Stomach (tissue), 9 donors: ENCODE data around the gene TECPR2. TPM values are rescaled to one million over a fixed set of nuclear protein-coding genes. Genes with fewer than 3 reads are reported as not detected.
A peak's percentile ranks its signal among the peaks of the same experiment; 100 is the strongest.

Source experiments
- DNase-seq, 2 donors: peaks; one replicate each; pipeline versions ENCODE4 v3.0.0 to v3.0.0-alpha.2; 2013 to 2019
- H3K27ac ChIP-seq, 5 donors: fragments of 200-600 bp in 4 of 5; sonication (generic) in 4 of 5; one replicate each; pipeline ENCODE4 v1.5.1; 2013 to 2019; ENCODE audit warnings: mild to moderate bottlenecking in 1 of 5, moderate library complexity in 1 of 5
- H3K27me3 ChIP-seq, 3 donors: fragments of 200-600 bp; sonication (generic); one replicate each; pipeline ENCODE4 v1.5.1; 2017 to 2019; ENCODE audit warnings: mixed run types in 1 of 3
- H3K36me3 ChIP-seq, 4 donors: fragments of 200-600 bp; sonication (generic); 1 replicate in 3 of 4; 2 replicates in 1 of 4; pipeline ENCODE4 v1.5.1; 2016 to 2019
- H3K4me1 ChIP-seq, 4 donors: fragments of 200-600 bp; sonication (generic); one replicate each; pipeline ENCODE4 v1.5.1; 2016 to 2019
- H3K4me3 ChIP-seq, 4 donors: fragments of 200-600 bp; sonication (generic) in 3 of 4; one replicate each; pipeline ENCODE4 v1.5.1; 2016 to 2019; ENCODE audit warnings: mild to moderate bottlenecking in 1 of 4
- H3K9me3 ChIP-seq, 4 donors: fragments of 200-600 bp; sonication (generic); one replicate each; pipeline ENCODE4 v1.5.1; 2016 to 2019
- CTCF ChIP-seq, 7 experiments: fragments of 450-650 bp in 4 of 7; fragments of 200-600 bp in 3 of 7; sonication (generic) in 3 of 7; IDR thresholded peaks; one replicate each; pipeline ENCODE4 v1.5.1; 2016 to 2019; ENCODE audit warnings: antibody characterized with exemption in 7 of 7, control low read depth in 2 of 7, mild to moderate bottlenecking in 1 of 7
- EP300 ChIP-seq: sonication (generic); formaldehyde crosslinking; IDR thresholded peaks from one replicate; pipeline ENCODE4 v1.6.1; 2017; ENCODE audit warnings: antibody characterized with exemption
- POLR2A ChIP-seq, 4 donors: fragments of 450-650 bp; IDR thresholded peaks; one replicate each; pipeline ENCODE4 v1.6.1; 2016; ENCODE audit warnings: antibody characterized with exemption in 4 of 4, control low read depth in 2 of 4, mild to moderate bottlenecking in 1 of 4, moderate library complexity in 1 of 4
- POLR2AphosphoS5 ChIP-seq, 3 donors: sonication (generic); formaldehyde crosslinking; IDR thresholded peaks; one replicate each; pipeline ENCODE4 v1.6.1; 2016; ENCODE audit warnings: antibody characterized with exemption in 3 of 3
- WGBS, 5 donors: extraction: QIAGEN DNeasy Blood & Tissue Kit in 3 of 5; methylation state at CpG; one replicate each; pipeline versions ENCODE4 v1.1.5 to v1.1.7; 2013 to 2018; 5-methylcytosine and 5-hydroxymethylcytosine counted together
- intact Hi-C: fragments of 100-400 bp; cut with DNase I; formaldehyde crosslinking; loops from one replicate; pipeline ENCODE4 v1.15.1; 2023; ENCODE audit warnings: low total_unique reads
- polyA plus RNA-seq, 3 donors: library from polyadenylated mRNA; stranded (reverse); fragments of 200-250 nt; gene quantifications; one replicate each; pipeline ENCODE4 v1.2.3, GENCODE V29; 2013
- total RNA-seq, 5 donors: library from RNA; depleted of rRNA; stranded (reverse); fragments of >200 nt; gene quantifications; one replicate each; pipeline versions ENCODE4 v1.1.0 to v1.2.3, GENCODE V29; 2014 to 2016
- donor health status: healthy with polysubstance abuse.
- donor health status: Bipolar disorder and iron deficiency.
- donor health status: healthy.

Gene TECPR2
- total and polyA plus RNA-seq, 8 donors, result 2.6 to 110 (median 11.1) TPM

- no peaks in the 10 kb centered on the region for H3K36me3 ChIP-seq
- peaks cover 0 to 21% (median under 1%) of the 10 kb centered on the region in 4 donors for H3K4me1 ChIP-seq
- no peak for TF ChIP-seq POLR2A (IDR thresholded peaks at IDR 0.05)
- peak in 1 of 3 donors; percentile 4 for TF ChIP-seq POLR2AphosphoS5 (IDR thresholded peaks at IDR 0.05)
- no peak for TF ChIP-seq EP300
- WGBS, 5 donors, result 34 to 46% (median 40%) methylated on average over 13 of the region's 13 CpGs
- no peaks in the 10 kb centered on the region for H3K27me3 ChIP-seq
- no peaks in the 10 kb centered on the region for H3K9me3 ChIP-seq
- peak overlapping the region; percentile 37 to 80 (median 75) for H3K27ac ChIP-seq
- peak in 1 of 2 donors; percentile 51 for DNase-seq
- no peak overlapping the region for H3K4me3 ChIP-seq
- intact Hi-C loops, result no loop called here
Measured at GRCh38 chr14:102530828-102531478, 168.2 kb downstream of the TECPR2 start.

- intact Hi-C loops, result no loop called here
- H3K27ac ChIP-seq, result peak overlapping the region in 2 of 5 donors; percentile 31 to 75
Measured at GRCh38 chr14:102532204-102532658, 169.5 kb downstream of the TECPR2 start.

GRCh38 chr14:102537981-102538601, 175.3 kb downstream of the TECPR2 start:
- DNase-seq, result no peak
- no peak overlapping the region for H3K4me3 ChIP-seq
- peaks cover 0 to 22% (median 0%) of the 10 kb centered on the region in 3 donors for H3K27me3 ChIP-seq
- intact Hi-C loops, result no loop called here
- WGBS, 5 donors, result 79 to 82% (median 81%) methylated on average over 7 to 15 of the region's 15 CpGs
- peaks cover 0 to 10% (median 7%) of the 10 kb centered on the region in 4 donors for H3K4me1 ChIP-seq
- no peaks in the 10 kb centered on the region for H3K9me3 ChIP-seq
- no peaks in the 10 kb centered on the region for H3K36me3 ChIP-seq
- TF ChIP-seq CTCF (IDR thresholded peaks at IDR 0.05) (no peak), POLR2AphosphoS5 (IDR thresholded peaks at IDR 0.05) (no peak), EP300 (no peak), POLR2A (IDR thresholded peaks at IDR 0.05) (no peak)
- H3K27ac ChIP-seq, result no peak overlapping the region

More at GRCh38 chr14:102532204-102532658, 169.5 kb downstream of the TECPR2 start:
- Histone ChIP-seq H3K9me3 (no peaks in the 10 kb centered on the region), H3K27me3 (no peaks in the 10 kb centered on the region), H3K4me3 (no peak overlapping the region), H3K36me3 (no peaks in the 10 kb centered on the region), H3K4me1 (peaks cover 0 to 19% (median 0%) of the 10 kb centered on the region in 4 donors)
- no peak for DNase-seq
- 56 to 77% (median 73%) methylated on average over 2 to 3 of the region's 3 CpGs for WGBS, 5 donors
- TF ChIP-seq EP300 (no peak), POLR2AphosphoS5 (IDR thresholded peaks at IDR 0.05) (peak in 2 of 3 donors; percentile 35 to 62)

GRCh38 chr14:102538602-102539543, 176.1 kb downstream of the TECPR2 start:
- H3K36me3 ChIP-seq, result no peaks in the 10 kb centered on the region
- H3K4me1 ChIP-seq, result peaks cover 0 to 10% (median 7%) of the 10 kb centered on the region in 4 donors
- intact Hi-C loops, result no loop called here
- no peaks in the 10 kb centered on the region for H3K9me3 ChIP-seq
- 66 to 80% (median 79%) methylated on average over 13 to 25 of the region's 25 CpGs for WGBS, 5 donors
- DNase-seq, result peak in 1 of 2 donors; percentile 69
- no peak overlapping the region for H3K27ac ChIP-seq
- H3K4me3 ChIP-seq, result no peak overlapping the region
- peaks cover 0 to 29% (median under 1%) of the 10 kb centered on the region in 3 donors for H3K27me3 ChIP-seq
- no peak for TF ChIP-seq EP300
- TF ChIP-seq CTCF (IDR thresholded peaks at IDR 0.05), result no peak
- no peak for TF ChIP-seq POLR2A (IDR thresholded peaks at IDR 0.05)
